Fibroblast of gingiva (primary cell): Measurements from ENCODE around the gene COL4A6.

Experiments used
- DNase-seq: peaks from one replicate; pipeline ENCODE4 v3.0.0-alpha.2; 2011; ENCODE audit warnings: low read depth

Gene COL4A6

GRCh38 chrX:108270739-108271396, 167.4 kb downstream of the COL4A6 start:
- peak; percentile 52 for DNase-seq

- no peak for DNase-seq
These were observed 167.9 kb downstream of the COL4A6 start for GRCh38 chrX:108270280-108270679.

- DNase-seq: no peak
These were observed 169.7 kb downstream of the COL4A6 start for GRCh38 chrX:108268434-108269080.

- DNase-seq: no peak
These were observed 170.7 kb downstream of the COL4A6 start for GRCh38 chrX:108267557-108267956.

- DNase-seq: peak; percentile 51
These were observed 173.8 kb downstream of the COL4A6 start for GRCh38 chrX:108264376-108264775.

GRCh38 chrX:108261549-108262203, 176.5 kb downstream of the COL4A6 start:
- DNase-seq: peak; percentile 89

- DNase-seq: no peak
These were observed 180.7 kb downstream of the COL4A6 start for GRCh38 chrX:108257556-108257955.

- DNase-seq: no peak
These were observed 183.6 kb downstream of the COL4A6 start for GRCh38 chrX:108254636-108255035.

- no peak for DNase-seq
These were observed 187.3 kb downstream of the COL4A6 start for GRCh38 chrX:108250654-108251579.

- DNase-seq: no peak
These were observed 191.8 kb downstream of the COL4A6 start for GRCh38 chrX:108246304-108246954.

- DNase-seq: no peak
These were observed 192.8 kb downstream of the COL4A6 start for GRCh38 chrX:108245462-108245861.

GRCh38 chrX:108235986-108236385, 202.2 kb downstream of the COL4A6 start:
- no peak for DNase-seq

GRCh38 chrX:108230574-108230973, 207.6 kb downstream of the COL4A6 start:
- peak; percentile 54 for DNase-seq

GRCh38 chrX:108224727-108225621, 213.2 kb downstream of the COL4A6 start:
- DNase-seq: peak; percentile 21

- DNase-seq: no peak
These were observed 214.0 kb downstream of the COL4A6 start for GRCh38 chrX:108224218-108224617.

GRCh38 chrX:108223585-108223984, 214.6 kb downstream of the COL4A6 start:
- DNase-seq: no peak

GRCh38 chrX:108221301-108221864, 216.8 kb downstream of the COL4A6 start:
- peak; percentile 21 for DNase-seq

- DNase-seq: no peak
These were observed 218.1 kb downstream of the COL4A6 start for GRCh38 chrX:108219949-108220601.

GRCh38 chrX:108217876-108218275, 220.3 kb downstream of the COL4A6 start:
- peak; percentile 33 for DNase-seq
